ENCODE data around the gene FXYD4.

DNA sequence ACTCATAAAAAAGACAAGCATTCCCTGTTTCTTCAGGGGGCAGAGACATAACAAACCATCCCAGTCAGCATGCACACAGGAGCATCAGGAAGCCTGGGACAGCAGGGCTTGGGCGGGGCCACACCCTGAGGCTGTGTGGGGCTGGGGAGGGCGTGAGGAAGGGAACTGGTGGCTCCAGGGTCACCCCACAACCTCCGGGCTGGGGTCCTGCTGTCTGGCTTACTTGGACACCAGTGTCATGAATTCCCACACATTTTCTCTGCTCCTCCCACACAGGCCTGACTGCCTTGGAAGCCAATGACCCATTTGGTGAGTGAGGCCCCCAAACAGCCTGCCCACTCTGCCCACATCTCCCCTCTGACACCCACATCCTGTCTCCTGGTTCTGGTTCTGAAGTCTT is 2.8 kb downstream of the FXYD4 start:
- TF ChIP-seq, protein P1, sequence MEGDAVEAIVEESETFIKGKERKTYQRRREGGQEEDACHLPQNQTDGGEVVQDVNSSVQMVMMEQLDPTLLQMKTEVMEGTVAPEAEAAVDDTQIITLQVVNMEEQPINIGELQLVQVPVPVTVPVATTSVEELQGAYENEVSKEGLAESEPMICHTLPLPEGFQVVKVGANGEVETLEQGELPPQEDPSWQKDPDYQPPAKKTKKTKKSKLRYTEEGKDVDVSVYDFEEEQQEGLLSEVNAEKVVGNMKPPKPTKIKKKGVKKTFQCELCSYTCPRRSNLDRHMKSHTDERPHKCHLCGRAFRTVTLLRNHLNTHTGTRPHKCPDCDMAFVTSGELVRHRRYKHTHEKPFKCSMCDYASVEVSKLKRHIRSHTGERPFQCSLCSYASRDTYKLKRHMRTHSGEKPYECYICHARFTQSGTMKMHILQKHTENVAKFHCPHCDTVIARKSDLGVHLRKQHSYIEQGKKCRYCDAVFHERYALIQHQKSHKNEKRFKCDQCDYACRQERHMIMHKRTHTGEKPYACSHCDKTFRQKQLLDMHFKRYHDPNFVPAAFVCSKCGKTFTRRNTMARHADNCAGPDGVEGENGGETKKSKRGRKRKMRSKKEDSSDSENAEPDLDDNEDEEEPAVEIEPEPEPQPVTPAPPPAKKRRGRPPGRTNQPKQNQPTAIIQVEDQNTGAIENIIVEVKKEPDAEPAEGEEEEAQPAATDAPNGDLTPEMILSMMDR (IDR thresholded peaks at IDR 0.05): no peak
- no peak for TF ChIP-seq POLR2A (IDR thresholded peaks at IDR 0.05)
